T-helper 1 cell treated with Interleukin-12 subunit alpha and Interleukin-12 subunit beta and Interleukin-4 antibody, amounts not matched to agents 30 ng/mL and 1 ng/mL, for 36 hours (primary cell): ENCODE results near the gene MRPL1. TPM values are rescaled to one million over a fixed set of nuclear protein-coding genes. Genes with fewer than 3 reads are reported as not detected.
"Not testable (repeated sequence)": the region's sequence is repeated elsewhere in the genome, so short reads cannot be mapped to it uniquely, and the experiment has no call there.

Experiments
- intact Hi-C: fragments of 100-400 bp; cut with micrococcal nuclease; formaldehyde crosslinking; loops from one replicate; pipeline ENCODE4 v1.15.1; 2024
- total RNA-seq: library from RNA; stranded (reverse); gene quantifications from 2 replicates; pipeline ENCODE4 v1.2.3, GENCODE V29; 2022

The MRPL1 gene
- total RNA-seq, 1 donor from 2014 or later = 25.8 TPM

GRCh38 chr4:77960367-77960766 is 97.7 kb downstream of the MRPL1 start:
- intact Hi-C loops = no loop called here

GRCh38 chr4:77963004-77963403 is 100.4 kb downstream of the MRPL1 start:
- intact Hi-C loops = no loop called here

GRCh38 chr4:77973657-77974056 is 111.0 kb downstream of the MRPL1 start:
- intact Hi-C loops = not testable (repeated sequence)

DNA sequence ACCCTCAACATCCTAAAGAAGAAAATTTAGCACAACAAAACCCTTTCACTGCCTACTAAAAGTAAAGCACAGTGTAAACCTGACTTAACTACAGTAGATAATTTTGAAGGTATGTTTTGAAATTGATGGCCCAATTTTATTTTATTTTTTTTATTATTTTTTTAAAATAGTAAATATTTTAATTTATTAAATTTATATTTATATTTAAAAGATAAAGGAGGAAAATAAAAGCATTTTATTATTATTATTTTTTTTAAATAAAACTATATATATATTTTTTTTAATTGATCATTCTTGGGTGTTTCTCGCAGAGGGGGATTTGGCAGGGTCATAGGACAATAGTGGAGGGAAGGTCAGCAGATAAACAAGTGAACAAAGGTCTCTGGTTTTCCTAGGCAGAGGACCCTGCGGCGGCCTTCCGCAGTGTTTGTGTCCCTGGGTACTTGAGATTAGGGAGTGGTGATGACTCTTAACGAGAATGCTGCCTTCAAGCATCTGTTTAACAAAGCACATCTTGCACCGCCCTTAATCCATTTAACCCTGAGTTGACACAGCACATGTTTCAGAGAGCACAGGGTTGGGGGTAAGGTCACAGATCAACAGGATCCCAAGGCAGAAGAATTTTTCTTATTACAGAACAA is 120.4 kb downstream of the MRPL1 start:
- intact Hi-C loops = not testable (repeated sequence)

GRCh38 chr4:77983612-77984311 is 121.1 kb downstream of the MRPL1 start:
- intact Hi-C loops = not testable (repeated sequence)

- intact Hi-C loops = no loop called here
Observed at GRCh38 chr4:77989968-77990367, 127.3 kb downstream of the MRPL1 start.

- intact Hi-C loops = no loop called here
Observed at GRCh38 chr4:77990456-77990855, 127.8 kb downstream of the MRPL1 start.

- intact Hi-C loops = no loop called here
Observed at GRCh38 chr4:77990904-77991358, 128.3 kb downstream of the MRPL1 start.

DNA sequence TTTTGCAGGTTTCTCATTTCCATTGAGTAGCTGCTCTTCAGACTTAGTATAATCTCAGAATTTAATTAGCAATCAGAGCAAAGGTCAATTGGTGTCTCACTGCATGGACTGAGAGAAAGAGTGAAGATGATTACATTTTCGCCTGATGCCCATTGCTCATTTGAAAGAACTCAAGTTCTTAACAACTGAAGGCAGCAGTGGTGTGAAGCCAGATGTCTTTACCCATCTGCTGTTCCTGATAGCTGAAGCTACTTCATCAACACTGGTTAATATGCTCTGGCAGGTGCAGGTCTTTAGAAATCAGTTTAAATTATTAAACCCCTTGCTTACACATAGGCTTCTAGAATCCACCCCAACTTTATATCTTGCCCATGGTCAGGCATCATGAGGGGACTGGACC is 130.0 kb downstream of the MRPL1 start:
- intact Hi-C loops = no loop called here

DNA sequence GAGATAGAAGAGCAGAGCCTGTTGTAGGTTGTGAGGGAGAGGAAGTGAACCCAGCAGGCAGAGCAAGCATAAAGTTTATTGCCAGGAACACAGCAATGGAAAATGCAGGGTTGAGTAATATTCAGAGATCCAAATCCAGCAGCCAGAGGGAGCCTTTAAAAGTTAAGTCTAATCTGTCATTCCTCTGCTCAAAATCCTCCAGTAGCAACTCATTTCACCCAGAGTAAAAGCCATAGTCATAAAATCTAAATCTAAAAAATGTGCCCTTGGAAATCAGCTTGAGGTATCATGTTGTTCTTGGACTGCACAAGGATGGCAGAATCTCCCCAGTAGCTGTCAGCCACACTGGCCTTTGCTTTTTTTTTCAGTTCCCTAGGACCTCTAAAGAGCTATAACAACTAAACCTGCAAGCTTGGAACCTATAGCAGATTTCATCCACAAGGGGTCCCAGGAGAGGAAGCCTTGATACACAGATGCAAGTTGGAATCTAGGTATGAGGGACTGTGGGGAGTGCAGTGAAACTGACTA is 131.6 kb downstream of the MRPL1 start:
- intact Hi-C loops = loop anchor here (1.0 to 2.0 kb wide), 2 partner anchors 523 to 870 kb away; no protein-coding TSS in a partner anchor

DNA sequence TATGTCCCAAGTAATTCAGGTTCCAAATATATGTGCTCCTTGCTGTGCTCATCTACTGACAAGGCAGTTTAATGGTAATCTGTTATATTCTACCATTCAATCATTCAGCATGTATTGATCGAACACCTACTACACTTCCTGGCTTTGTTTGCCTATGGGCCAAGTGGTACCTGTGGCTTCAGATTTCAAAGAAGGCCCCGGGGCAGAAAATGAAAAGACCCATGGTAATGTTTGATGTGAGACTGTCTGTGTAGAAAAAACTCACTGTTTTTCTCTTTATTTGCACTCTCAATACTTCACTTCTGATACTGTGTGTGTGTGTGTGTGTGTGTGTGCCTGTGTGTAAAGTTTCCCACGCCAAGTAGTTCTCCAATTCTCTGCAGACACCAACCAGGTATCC is 133.4 kb downstream of the MRPL1 start:
- intact Hi-C loops = no loop called here

DNA sequence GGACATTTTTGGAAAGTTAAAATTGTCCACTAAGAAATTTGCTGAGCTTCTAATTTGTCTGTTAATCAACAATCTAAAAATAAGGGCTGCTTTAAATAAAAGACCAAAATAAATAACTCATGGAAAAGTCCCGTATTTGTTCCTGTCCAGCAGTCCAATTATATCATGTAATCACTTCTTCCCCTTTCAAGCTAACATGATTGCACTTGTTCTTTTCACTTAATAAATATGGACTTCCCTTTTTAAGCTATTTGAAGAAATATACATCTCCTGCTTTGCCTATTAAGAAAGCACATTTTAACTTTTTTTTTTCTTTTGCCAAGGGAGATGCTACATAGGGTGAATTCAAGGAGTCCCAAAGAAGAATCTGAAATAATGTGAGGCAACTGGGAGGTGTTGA is 138.9 kb downstream of the MRPL1 start:
- intact Hi-C loops = no loop called here

- intact Hi-C loops = no loop called here
Observed at GRCh38 chr4:78002260-78002659, 139.6 kb downstream of the MRPL1 start.

Other genes starting within 250 kb of the MRPL1 start
- gene CNOT6L, start 43.5 kb upstream of the MRPL1 start, total RNA-seq = 103 and 108 TPM in 2 replicates
- gene FRAS1, start 194.5 kb downstream of the MRPL1 start, total RNA-seq = not detected in 2 replicates